Endothelial cell (in vitro differentiated cells): ENCODE measurements around the gene NXF1. TPM values are rescaled to one million over a fixed set of nuclear protein-coding genes. Genes with fewer than 3 reads are reported as not detected.

Experiments used
- DNase-seq: peaks from one replicate; pipeline ENCODE4 v3.0.0; 2021; ENCODE audit warnings: low spot score
- H3K27ac Mint-ChIP-seq: one replicate; pipeline ENCODE4 v1.8.0; 2021; ENCODE audit warnings: mixed read lengths, inconsistent platforms; ENCODE audit not compliant: unreplicated experiment
- H3K27me3 Mint-ChIP-seq: one replicate; pipeline ENCODE4 v1.8.0; 2021; ENCODE audit warnings: mild to moderate bottlenecking, moderate library complexity, mixed read lengths, inconsistent platforms; ENCODE audit not compliant: unreplicated experiment
- H3K36me3 Mint-ChIP-seq: one replicate; pipeline ENCODE4 v1.8.0; 2021; ENCODE audit warnings: mild to moderate bottlenecking, low read depth, mixed read lengths, inconsistent platforms; ENCODE audit not compliant: unreplicated experiment
- H3K4me1 Mint-ChIP-seq: one replicate; pipeline ENCODE4 v1.8.0; 2021; ENCODE audit warnings: mild to moderate bottlenecking, mixed read lengths, inconsistent platforms; ENCODE audit not compliant: unreplicated experiment
- H3K4me3 Mint-ChIP-seq: one replicate; pipeline ENCODE4 v1.8.0; 2021; ENCODE audit warnings: mild to moderate bottlenecking, mixed read lengths, inconsistent platforms; ENCODE audit not compliant: unreplicated experiment
- H3K9me3 Mint-ChIP-seq: one replicate; pipeline ENCODE4 v1.8.0; 2021; ENCODE audit warnings: mixed read lengths, inconsistent platforms; ENCODE audit not compliant: unreplicated experiment
- total RNA-seq: library from RNA; stranded (reverse); fragmentation: NEBNext Ultra II Directional; extraction: Animal tissue kit (Norgen Biotek cat#: 25700); gene quantifications from one replicate; pipeline ENCODE4 v1.2.1, GENCODE V29; 2021; ENCODE audit not compliant: unreplicated experiment
- TF ChIP-seq, protein P1 (sequence below): fragments of 200-600 bp; sonication (generic); IDR thresholded peaks from one replicate; pipeline ENCODE4 v1.5.0; 2021; ENCODE audit warnings: antibody characterized with exemption; ENCODE audit not compliant: unreplicated experiment

Gene NXF1
- total RNA-seq, 1 donor from 2014 or later = 50.8 TPM

DNA sequence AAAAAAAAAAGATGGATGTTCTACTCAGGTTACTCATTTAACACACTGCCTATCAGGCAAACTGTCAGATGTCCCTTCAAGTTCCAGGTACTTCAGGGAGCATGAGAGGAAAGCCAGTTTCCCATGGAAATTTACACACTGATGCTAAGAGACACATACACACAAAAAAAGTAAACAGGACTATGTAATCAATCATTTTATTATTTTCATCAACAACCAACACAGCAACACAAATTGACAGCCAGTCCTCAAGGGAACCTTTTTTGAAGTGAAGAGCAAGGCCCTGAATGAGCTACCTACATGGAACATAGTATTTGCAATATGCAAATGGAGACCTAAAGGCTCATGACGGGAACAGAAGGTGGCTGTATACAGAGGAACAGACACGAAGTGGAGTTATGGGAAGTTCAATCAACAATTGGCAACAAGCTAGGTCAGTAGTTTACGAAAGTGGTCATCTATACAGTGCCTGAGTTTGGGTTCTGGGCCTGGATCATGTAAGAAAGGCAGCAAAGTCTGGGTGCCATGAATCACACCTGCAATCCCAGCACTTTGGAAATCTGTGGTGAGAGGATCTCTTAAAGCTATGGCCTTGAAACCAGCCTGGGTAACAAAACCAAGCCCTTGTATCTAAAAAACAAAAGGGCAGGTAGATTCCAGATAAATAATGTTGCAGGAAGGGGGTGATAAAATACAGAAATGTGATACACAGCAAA lies 46.7 kb upstream of the NXF1 start:
- H3K36me3 Mint-ChIP-seq = peaks cover 35% of the 10 kb centered on the region
- TF ChIP-seq, protein P1, sequence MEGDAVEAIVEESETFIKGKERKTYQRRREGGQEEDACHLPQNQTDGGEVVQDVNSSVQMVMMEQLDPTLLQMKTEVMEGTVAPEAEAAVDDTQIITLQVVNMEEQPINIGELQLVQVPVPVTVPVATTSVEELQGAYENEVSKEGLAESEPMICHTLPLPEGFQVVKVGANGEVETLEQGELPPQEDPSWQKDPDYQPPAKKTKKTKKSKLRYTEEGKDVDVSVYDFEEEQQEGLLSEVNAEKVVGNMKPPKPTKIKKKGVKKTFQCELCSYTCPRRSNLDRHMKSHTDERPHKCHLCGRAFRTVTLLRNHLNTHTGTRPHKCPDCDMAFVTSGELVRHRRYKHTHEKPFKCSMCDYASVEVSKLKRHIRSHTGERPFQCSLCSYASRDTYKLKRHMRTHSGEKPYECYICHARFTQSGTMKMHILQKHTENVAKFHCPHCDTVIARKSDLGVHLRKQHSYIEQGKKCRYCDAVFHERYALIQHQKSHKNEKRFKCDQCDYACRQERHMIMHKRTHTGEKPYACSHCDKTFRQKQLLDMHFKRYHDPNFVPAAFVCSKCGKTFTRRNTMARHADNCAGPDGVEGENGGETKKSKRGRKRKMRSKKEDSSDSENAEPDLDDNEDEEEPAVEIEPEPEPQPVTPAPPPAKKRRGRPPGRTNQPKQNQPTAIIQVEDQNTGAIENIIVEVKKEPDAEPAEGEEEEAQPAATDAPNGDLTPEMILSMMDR = no peak
- peaks cover 17% of the 10 kb centered on the region for H3K27me3 Mint-ChIP-seq
- peaks cover 28% of the 10 kb centered on the region for H3K4me1 Mint-ChIP-seq
- no peak overlapping the region for H3K27ac Mint-ChIP-seq
- H3K4me3 Mint-ChIP-seq = no peak overlapping the region
- no peak for DNase-seq
- H3K9me3 Mint-ChIP-seq = no peaks in the 10 kb centered on the region

DNA sequence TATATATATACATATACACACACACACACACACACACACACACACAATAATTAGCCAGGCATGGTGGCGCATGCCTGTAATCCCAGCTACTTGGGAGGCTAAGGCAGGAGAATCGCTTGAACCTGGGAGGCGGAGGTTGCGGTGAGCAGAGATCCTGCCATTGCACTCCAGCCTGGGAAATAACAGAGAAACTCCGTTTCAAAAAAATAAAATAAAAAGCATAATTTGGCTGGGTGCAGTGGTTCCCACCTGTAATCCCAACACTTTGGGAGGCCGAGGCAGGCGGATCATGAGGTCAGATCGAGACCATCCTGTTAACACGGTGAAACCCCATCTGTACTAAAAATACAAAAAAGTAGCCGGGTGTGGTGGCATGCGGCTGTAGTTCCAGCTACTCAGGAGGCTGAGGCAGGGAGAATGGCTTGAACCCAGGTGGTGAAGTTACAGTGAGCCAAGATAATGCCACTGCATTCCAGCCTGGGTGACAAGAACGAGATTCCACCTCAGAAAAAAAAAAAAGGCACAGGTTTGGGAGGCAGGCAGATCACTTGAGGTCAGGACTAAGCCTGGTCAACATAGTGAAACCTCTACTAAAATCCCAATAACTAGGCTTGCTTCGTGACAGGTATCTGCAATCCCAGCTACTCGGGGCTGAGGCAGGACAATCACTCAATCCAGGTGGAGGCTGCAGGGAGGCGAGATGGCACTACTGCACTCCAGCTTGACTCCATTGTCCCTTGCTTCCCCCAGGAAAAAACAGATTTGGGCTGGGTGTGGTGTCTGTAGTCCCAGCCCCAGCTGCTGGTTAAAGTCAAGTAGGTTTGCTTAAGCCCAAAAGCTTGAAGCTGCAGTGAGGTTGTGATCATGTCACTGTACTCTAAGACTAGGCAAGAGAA lies 45.9 kb upstream of the NXF1 start:
- no peak overlapping the region for H3K4me3 Mint-ChIP-seq
- H3K27ac Mint-ChIP-seq = no peak overlapping the region
- H3K27me3 Mint-ChIP-seq = peaks cover 14% of the 10 kb centered on the region

DNA sequence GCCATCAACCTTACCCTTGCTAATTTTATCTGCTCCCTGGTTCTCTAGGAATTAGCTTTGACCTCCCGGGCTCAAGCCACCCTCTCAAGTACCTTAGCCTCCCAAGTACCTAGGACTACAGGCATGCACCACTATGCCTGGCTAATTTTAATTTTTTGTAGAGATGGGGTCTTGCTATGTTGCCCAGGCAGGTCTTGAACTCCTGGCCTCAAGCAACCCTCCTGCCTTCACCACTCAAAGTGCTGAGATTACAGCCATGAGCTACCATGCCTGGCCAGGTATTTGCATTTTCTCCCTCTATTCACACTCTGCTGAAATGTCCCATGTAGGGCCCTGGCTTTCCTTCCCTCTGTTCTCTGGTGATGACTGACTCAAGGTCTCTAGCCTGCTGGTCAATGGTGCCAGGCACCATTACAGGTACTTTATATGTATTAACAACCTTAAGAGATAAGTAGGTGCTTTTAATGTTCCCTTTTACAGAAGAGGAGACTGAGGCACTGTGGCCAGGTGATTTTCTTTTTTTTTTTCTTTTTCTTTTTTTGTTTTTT lies 42.6 kb upstream of the NXF1 start:
- no peak for DNase-seq
- H3K4me3 Mint-ChIP-seq = no peak overlapping the region
- H3K27ac Mint-ChIP-seq = no peak overlapping the region
- peaks cover 3% of the 10 kb centered on the region for H3K4me1 Mint-ChIP-seq
- no peaks in the 10 kb centered on the region for H3K27me3 Mint-ChIP-seq
- no peaks in the 10 kb centered on the region for H3K9me3 Mint-ChIP-seq
- TF ChIP-seq, protein P1 = no peak
- peaks cover 10% of the 10 kb centered on the region for H3K36me3 Mint-ChIP-seq

More for the DNA sequence above, 45.9 kb upstream of the NXF1 start:
- TF ChIP-seq, protein P1 = no peak
- Mint-ChIP-seq H3K36me3 (peaks cover 35% of the 10 kb centered on the region), H3K9me3 (no peaks in the 10 kb centered on the region), H3K4me1 (peaks cover 28% of the 10 kb centered on the region)
- no peak for DNase-seq

DNA sequence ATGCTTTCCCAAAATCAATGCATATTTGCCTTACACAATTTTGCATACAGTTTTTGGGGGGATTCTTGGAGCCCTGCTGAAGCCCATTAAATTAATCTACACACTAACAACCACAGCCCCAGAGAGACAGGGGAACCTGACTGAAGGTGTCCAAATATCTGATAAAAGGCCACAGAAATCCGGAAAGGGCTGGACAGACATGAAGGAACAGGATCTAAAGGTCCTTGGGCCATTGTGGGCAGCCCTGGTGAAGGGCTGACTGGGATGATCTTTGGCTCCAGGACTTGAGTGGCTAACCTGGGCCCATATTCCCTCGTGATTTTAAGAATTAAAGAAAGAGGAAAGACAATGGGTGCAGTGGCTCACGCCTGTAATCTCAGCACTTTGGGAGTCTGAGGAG lies 40.9 kb upstream of the NXF1 start:
- no peak for DNase-seq
- H3K27me3 Mint-ChIP-seq = no peaks in the 10 kb centered on the region
- no peaks in the 10 kb centered on the region for H3K4me1 Mint-ChIP-seq
- no peaks in the 10 kb centered on the region for H3K9me3 Mint-ChIP-seq
- H3K4me3 Mint-ChIP-seq = no peak overlapping the region
- no peaks in the 10 kb centered on the region for H3K36me3 Mint-ChIP-seq
- TF ChIP-seq, protein P1 = no peak
- no peak overlapping the region for H3K27ac Mint-ChIP-seq
